HEK293T (cell line): Measurements from ENCODE around the gene SELENOO.

Experiments
- FOXA1 ChIP-seq: fragments of 450-650 bp; IDR thresholded peaks from 2 replicates; pipeline ENCODE4 v1.6.1; 2016; ENCODE audit warnings: mild to moderate bottlenecking
- FOXK2 ChIP-seq: fragments of 450-650 bp; IDR thresholded peaks from 2 replicates; pipeline ENCODE4 v1.6.1; 2016; ENCODE audit warnings: mild to moderate bottlenecking
- SP1 ChIP-seq: fragments of 450-650 bp; IDR thresholded peaks from 2 replicates; pipeline ENCODE4 v1.6.1; 2017
- SUZ12 ChIP-seq: fragments of 450-650 bp; IDR thresholded peaks from 2 replicates; pipeline ENCODE4 v1.6.1; 2016; ENCODE audit warnings: mild to moderate bottlenecking
- TARDBP ChIP-seq: fragments of 450-650 bp; IDR thresholded peaks from 2 replicates; pipeline ENCODE4 v1.6.1; 2016

DNA sequence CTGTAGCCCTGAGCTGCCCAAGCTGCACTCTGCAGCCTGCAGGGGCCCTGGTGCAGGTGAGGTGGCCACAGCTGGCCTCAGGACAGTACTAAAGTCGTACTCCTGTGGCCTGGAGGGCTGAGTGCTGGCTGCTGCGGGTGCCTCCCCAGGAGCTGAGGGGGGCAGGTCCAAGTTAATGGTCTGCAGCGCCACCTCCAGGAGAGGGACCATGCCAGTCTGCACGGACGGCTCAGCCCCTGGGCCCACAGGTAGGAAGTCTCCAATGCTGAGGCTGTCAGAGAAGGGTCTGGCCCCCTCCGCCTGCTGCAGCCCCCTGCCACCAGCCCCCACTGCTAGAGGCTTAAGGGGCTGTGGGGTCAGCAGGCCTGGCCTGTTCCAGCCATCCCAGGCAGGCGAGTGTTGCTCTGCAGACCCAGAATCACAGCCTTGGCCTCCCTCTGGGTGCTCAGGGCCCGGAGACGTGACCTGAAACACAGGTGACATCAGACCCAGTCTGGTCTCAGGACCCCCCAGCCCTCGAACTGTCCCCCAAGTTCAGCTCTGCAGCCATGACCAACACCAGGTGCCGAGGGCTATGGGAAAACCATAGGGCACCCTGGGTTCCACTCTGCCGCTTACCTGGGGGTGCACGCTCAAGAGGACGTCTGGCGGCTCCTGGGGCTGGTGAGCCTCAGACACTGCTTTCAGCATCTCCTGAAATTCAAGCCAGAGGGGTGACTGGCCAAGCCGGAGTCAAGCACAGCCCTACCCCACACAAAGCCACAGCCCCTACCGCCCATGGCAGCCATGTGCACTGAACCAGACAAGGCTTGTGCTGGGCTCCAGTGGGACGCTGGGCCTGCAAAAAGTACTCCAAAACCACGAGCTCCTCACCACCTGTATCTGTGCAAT lies 20.8 kb downstream of the SELENOO start:
- no peak for TF ChIP-seq FOXK2
- TF ChIP-seq SP1 = no peak
- TF ChIP-seq FOXA1 = no peak
- no peak for TF ChIP-seq TARDBP
- TF ChIP-seq SUZ12 = no peak
